WTC11 (cell line): ENCODE results near the gene ITPKC. TPM values are rescaled to one million over a fixed set of nuclear protein-coding genes. Genes with fewer than 3 reads are reported as not detected.

Source experiments
- ATAC-seq: fragments of 200-7000 bp; cut with Tn5 transposase; 2 replicates; pipeline ENCODE4 v1.10.0; 2021; ENCODE audit warnings: mild to moderate bottlenecking, moderate library complexity
- Bru-seq: library from RNA; stranded (reverse); fragments of 400-500 nt; gene quantifications from one replicate; lab custom pipeline; 2021; lab: Mats Ljungman, UMichigan
- CTCF ChIA-PET: fragments of 300-600 bp; sonication (Branson Sonifier 250); formaldehyde crosslinking; loops from one replicate; lab custom pipeline; 2021; ENCODE audit warnings: antibody characterized with exemption; lab: Charles Lee
- POLR2A ChIA-PET: fragments of 350-600 bp; sonication (Branson Sonifier 250); formaldehyde crosslinking; loops from one replicate; lab custom pipeline; 2021; ENCODE audit warnings: antibody characterized with exemption; lab: Charles Lee
- DNase-seq: peaks from one replicate; pipeline ENCODE4 v3.0.0; 2021; ENCODE audit warnings: low spot score
- H3K27ac Mint-ChIP-seq: 2 replicates; pipeline ENCODE4 v1.8.0; 2021; ENCODE audit warnings: mixed read lengths
- H3K27me3 Mint-ChIP-seq: 2 replicates; pipeline ENCODE4 v1.8.0; 2021; ENCODE audit warnings: low read depth, mild to moderate bottlenecking, moderate library complexity, mixed read lengths
- H3K36me3 Mint-ChIP-seq: 2 replicates; pipeline ENCODE4 v1.8.0; 2021; ENCODE audit warnings: mixed read lengths
- H3K4me1 Mint-ChIP-seq: 2 replicates; pipeline ENCODE4 v1.8.0; 2022; ENCODE audit warnings: mixed read lengths
- H3K4me3 Mint-ChIP-seq: 2 replicates; pipeline ENCODE4 v1.8.0; 2021; ENCODE audit warnings: mild to moderate bottlenecking, moderate library complexity, mixed read lengths
- H3K9me3 Mint-ChIP-seq: 2 replicates; pipeline ENCODE4 v1.8.0; 2021; ENCODE audit warnings: mixed read lengths
- ARID4B ChIP-seq: sonication (generic); formaldehyde crosslinking; IDR thresholded peaks from 2 replicates; pipeline ENCODE4 v1.8.0; 2023; ENCODE audit warnings: missing genetic modification reagents, mild to moderate bottlenecking, borderline replicate concordance
- CBFB ChIP-seq: sonication (generic); formaldehyde crosslinking; IDR thresholded peaks from 2 replicates; pipeline ENCODE4 v1.8.1; 2022; ENCODE audit warnings: mild to moderate bottlenecking, low read depth, missing genetic modification reagents
- CDX4 ChIP-seq: fragments of 250-450 bp; sonication (Bioruptor Pico); IDR thresholded peaks from 2 replicates; pipeline ENCODE4 v1.9.0; 2021; ENCODE audit warnings: moderate library complexity, mild to moderate bottlenecking, inconsistent platforms, borderline replicate concordance
- CREB1 ChIP-seq: sonication (generic); formaldehyde crosslinking; IDR thresholded peaks from 2 replicates; pipeline ENCODE4 v1.8.0; 2023; ENCODE audit warnings: mild to moderate bottlenecking, missing genetic modification reagents
- CREM ChIP-seq: sonication (generic); formaldehyde crosslinking; IDR thresholded peaks from 2 replicates; pipeline ENCODE4 v1.8.1; 2022; ENCODE audit warnings: mild to moderate bottlenecking, missing genetic modification reagents, moderate library complexity
- CTCF ChIP-seq: fragments of 200-600 bp; IDR thresholded peaks from 2 replicates; pipeline ENCODE4 v1.8.0; 2022; ENCODE audit warnings: antibody characterized with exemption
- E2F5 ChIP-seq: sonication (generic); formaldehyde crosslinking; IDR thresholded peaks from 2 replicates; pipeline ENCODE4 v1.8.1; 2022; ENCODE audit warnings: mild to moderate bottlenecking, moderate library complexity, missing genetic modification reagents
- ERG ChIP-seq: fragments of 250-450 bp; sonication (Bioruptor Pico); IDR thresholded peaks from 2 replicates; pipeline ENCODE4 v1.8.0; 2021; ENCODE audit warnings: mild to moderate bottlenecking
- ETV6 ChIP-seq: sonication (generic); formaldehyde crosslinking; IDR thresholded peaks from 2 replicates; pipeline ENCODE4 v1.8.1; 2022; ENCODE audit warnings: mild to moderate bottlenecking, missing genetic modification reagents
- GABPB1 ChIP-seq: sonication (generic); formaldehyde crosslinking; IDR thresholded peaks from 2 replicates; pipeline ENCODE4 v1.8.1; 2023; ENCODE audit warnings: mild to moderate bottlenecking, missing genetic modification reagents
- HMGA2 ChIP-seq: fragments of 250-450 bp; sonication (Bioruptor Pico); IDR thresholded peaks from 2 replicates; pipeline ENCODE4 v1.4.0; 2021; ENCODE audit warnings: mild to moderate bottlenecking, moderate library complexity
- IRF2 ChIP-seq: sonication (generic); formaldehyde crosslinking; IDR thresholded peaks from 2 replicates; pipeline ENCODE4 v1.8.0; 2022; ENCODE audit warnings: low read depth, missing genetic modification reagents, borderline replicate concordance
- KAT7 ChIP-seq: sonication (generic); formaldehyde crosslinking; IDR thresholded peaks from 2 replicates; pipeline ENCODE4 v1.8.1; 2023; ENCODE audit warnings: missing genetic modification reagents, mild to moderate bottlenecking, borderline replicate concordance
- NFYB ChIP-seq: sonication (generic); formaldehyde crosslinking; conservative IDR thresholded peaks from 2 replicates; pipeline ENCODE4 v1.8.0; 2022; ENCODE audit warnings: low read depth, missing genetic modification reagents
- PRRX2 ChIP-seq: fragments of 250-450 bp; sonication (Bioruptor Pico); IDR thresholded peaks from 2 replicates; pipeline ENCODE4 v1.8.0; 2021; ENCODE audit warnings: mild to moderate bottlenecking
- RELA ChIP-seq: sonication (generic); formaldehyde crosslinking; IDR thresholded peaks from 2 replicates; pipeline ENCODE4 v1.8.1; 2022; ENCODE audit warnings: missing genetic modification reagents, mild to moderate bottlenecking, borderline replicate concordance
- SMAD3 ChIP-seq: sonication (generic); formaldehyde crosslinking; IDR thresholded peaks from 2 replicates; pipeline ENCODE4 v1.8.0; 2022; ENCODE audit warnings: missing genetic modification reagents, mild to moderate bottlenecking, borderline replicate concordance
- SP1 ChIP-seq: sonication (generic); formaldehyde crosslinking; conservative IDR thresholded peaks from 2 replicates; pipeline ENCODE4 v1.8.1; 2022; ENCODE audit warnings: missing genetic modification reagents
- ZBTB43 ChIP-seq: sonication (generic); formaldehyde crosslinking; IDR thresholded peaks from 2 replicates; pipeline ENCODE4 v1.8.1; 2023; ENCODE audit warnings: mild to moderate bottlenecking, missing genetic modification reagents
- long read RNA-seq, 3 experiments: library from RNA in 1 of 3; library from capped mRNA in 1 of 3; library from polyadenylated mRNA in 1 of 3; unstranded in 2 of 3; stranded (forward) in 1 of 3; transcript quantifications; one replicate each; pipeline ENCODE4 v2.0.0, GENCODE V29; 2021
- total RNA-seq: library from RNA; stranded (reverse); gene quantifications from 3 replicates; pipeline ENCODE4 v1.2.3, GENCODE V29; 2021

The ITPKC gene
- total RNA-seq (10.4 to 13.8 TPM (median 10.6 TPM) in 3 replicates), Bru-seq, nascent RNA (percentile 59 among the genes with signal in this experiment)
- long read RNA-seq, experiment 1, transcript ITPKC-201 (7 exons, 3,385 nt) = major isoform, 55 of 70 reads
- long read RNA-seq, experiment 1, partial matches to known transcripts = 3 of 70 reads
- long read RNA-seq, experiment 1, other reads (novel, unspliced or antisense) = 11 of 70 reads
- long read RNA-seq, experiment 2, partial matches to known transcripts = 5 of 11 reads
- long read RNA-seq, experiment 2, other reads (novel, unspliced or antisense) = 2 of 11 reads
- long read RNA-seq, experiment 3 = 0 reads

GRCh38 chr19:40716482-40717324 lies at the start of gene ITPKC, which contains the start of gene COQ8B:
Gene ITPKC (plus strand): TSS chr19:40717112. CDS start chr19:40717136, 24 bp downstream.
Gene COQ8B (minus strand): TSS chr19:40716886. CDS start chr19:40714632, 2,254 bp downstream.
- Mint-ChIP-seq H3K4me1 (peaks cover 33% of the 10 kb centered on the region), H3K4me3 (peak within 1 kb of the TSS; percentile 98), H3K36me3 (peaks cover 13% of the 10 kb centered on the region), H3K9me3 (no peaks in the 10 kb centered on the region), H3K27ac (peak within 1 kb of the TSS; percentile 99), H3K27me3 (no peaks in the 10 kb centered on the region)
- peak; percentile 100 for DNase-seq
- TF ChIP-seq IRF2 (CRISPR knock-in tag) = no peak
- TF ChIP-seq CREM (CRISPR knock-in tag) = peak; percentile 75; the same call in 1 of the 2 replicates
- TF ChIP-seq CREB1 (CRISPR knock-in tag) = no peak
- no peak for TF ChIP-seq HMGA2
- TF ChIP-seq ARID4B (CRISPR knock-in tag) = peak; percentile 55; the same call in 1 of the 2 replicates
- TF ChIP-seq E2F5 (CRISPR knock-in tag) = 0 out of 2 replicates have a peak, but pooled peaks have one; percentile 57
- no peak for TF ChIP-seq CTCF
- no peak for TF ChIP-seq CDX4
- TF ChIP-seq GABPB1 (CRISPR knock-in tag) = peak; percentile 37; the same call in 1 of the 2 replicates
- no peak for TF ChIP-seq ZBTB43 (CRISPR knock-in tag)
- peak; percentile 96 for TF ChIP-seq SP1 (CRISPR knock-in tag)
- ChIA-PET POLR2A (interaction anchor here (0.6 to 2.2 kb wide), 14 partner anchors 11 to 251 kb away, joined by 3 to 18 read pairs (median 4); partner anchors contain the start of genes ACTMAP, BLVRB, EGLN2 and NUMBL), CTCF (interaction anchor here (0.6 to 2.2 kb wide), 14 partner anchors 14 to 731 kb away, joined by 3 to 16 read pairs (median 6); partner anchors contain the start of genes ACTMAP, EGLN2, NUMBL and RAB4B)
- peak; percentile 55 for ATAC-seq

- CTCF ChIA-PET = no interaction called here
- Mint-ChIP-seq H3K9me3 (no peaks in the 10 kb centered on the region), H3K4me1 (peaks cover 2% of the 10 kb centered on the region; the same call in 1 of the 2 replicates), H3K27me3 (peaks cover 18% of the 10 kb centered on the region), H3K27ac (no peak overlapping the region), H3K4me3 (no peak overlapping the region), H3K36me3 (peaks cover 29% of the 10 kb centered on the region; the same call in 1 of the 2 replicates)
- no peak for ATAC-seq
- POLR2A ChIA-PET = no interaction called here
- DNase-seq = no peak
- TF ChIP-seq KAT7 (CRISPR knock-in tag) = no peak
- TF ChIP-seq SMAD3 = no peak
- no peak for TF ChIP-seq NFYB (CRISPR knock-in tag)
- no peak for TF ChIP-seq RELA (CRISPR knock-in tag)
- TF ChIP-seq CBFB = no peak
- TF ChIP-seq E2F5 (CRISPR knock-in tag) = no peak
- TF ChIP-seq ERG (CRISPR knock-in tag) = no peak
- TF ChIP-seq PRRX2 = no peak
- TF ChIP-seq ETV6 (CRISPR knock-in tag) = no peak
Measured at GRCh38 chr19:40667602-40668001, 49.3 kb upstream of the ITPKC start.
